ENCODE results near the gene SIX2. TPM values are rescaled to one million over a fixed set of nuclear protein-coding genes. Genes with fewer than 3 reads are reported as not detected.

SIX2 gene
- total RNA-seq, 1 donor from 2014 or later = not detected

GRCh38 chr2:45018023-45018422 lies 8.8 kb upstream of the SIX2 start:
- DNase-seq (ENCODE audit: low spot score) = no peak

GRCh38 chr2:45014831-45015230 lies 5.6 kb upstream of the SIX2 start:
- no peak for DNase-seq (ENCODE audit: low spot score)

- DNase-seq (ENCODE audit: low spot score) = no peak
These were observed 4.9 kb upstream of the SIX2 start for GRCh38 chr2:45014016-45014702.

GRCh38 chr2:45013229-45014015 lies 4.2 kb upstream of the SIX2 start:
- no peak for DNase-seq (ENCODE audit: low spot score)

- DNase-seq (ENCODE audit: low spot score) = no peak
These were observed 3.5 kb upstream of the SIX2 start for GRCh38 chr2:45012733-45013132.

GRCh38 chr2:45011621-45012602 lies 2.7 kb upstream of the SIX2 start:
- DNase-seq (ENCODE audit: low spot score) = no peak

GRCh38 chr2:45011121-45011520 lies 1.9 kb upstream of the SIX2 start:
- DNase-seq (ENCODE audit: low spot score) = no peak

- DNase-seq (ENCODE audit: low spot score) = no peak
These were observed 1.4 kb upstream of the SIX2 start for GRCh38 chr2:45010702-45011012.

GRCh38 chr2:45009928-45010701 lies 863 bp upstream of the SIX2 start:
- DNase-seq (ENCODE audit: low spot score) = no peak

- DNase-seq (ENCODE audit: low spot score) = no peak
These were observed 739 bp downstream of the SIX2 start for GRCh38 chr2:45008296-45009129.

- DNase-seq (ENCODE audit: low spot score) = no peak
These were observed 1.3 kb downstream of the SIX2 start for GRCh38 chr2:45007961-45008295.

- DNase-seq (ENCODE audit: low spot score) = no peak
These were observed 2.3 kb downstream of the SIX2 start for GRCh38 chr2:45006942-45007287.

GRCh38 chr2:45006041-45006941 lies 3.0 kb downstream of the SIX2 start:
- DNase-seq (ENCODE audit: low spot score) = no peak

GRCh38 chr2:45005261-45006002 lies 3.8 kb downstream of the SIX2 start:
- no peak for DNase-seq (ENCODE audit: low spot score)

GRCh38 chr2:45004562-45005191 lies 4.6 kb downstream of the SIX2 start:
- DNase-seq (ENCODE audit: low spot score) = no peak

- DNase-seq (ENCODE audit: low spot score) = no peak
These were observed 5.4 kb downstream of the SIX2 start for GRCh38 chr2:45003579-45004551.

- no peak for DNase-seq (ENCODE audit: low spot score)
These were observed 6.6 kb downstream of the SIX2 start for GRCh38 chr2:45002686-45003085.

All from mucosa of gallbladder (tissue), 1 donor.